Measurements from ENCODE around the gene ECSIT.
"Not testable (repeated sequence)": the region's sequence is repeated elsewhere in the genome, so short reads cannot be mapped to it uniquely, and the experiment has no call there.

ECSIT gene

GRCh38 chr19:11461453-11461852 is 67.5 kb downstream of the ECSIT start:
- H3K27ac ChIP-seq, result no peak overlapping the region

DNA sequence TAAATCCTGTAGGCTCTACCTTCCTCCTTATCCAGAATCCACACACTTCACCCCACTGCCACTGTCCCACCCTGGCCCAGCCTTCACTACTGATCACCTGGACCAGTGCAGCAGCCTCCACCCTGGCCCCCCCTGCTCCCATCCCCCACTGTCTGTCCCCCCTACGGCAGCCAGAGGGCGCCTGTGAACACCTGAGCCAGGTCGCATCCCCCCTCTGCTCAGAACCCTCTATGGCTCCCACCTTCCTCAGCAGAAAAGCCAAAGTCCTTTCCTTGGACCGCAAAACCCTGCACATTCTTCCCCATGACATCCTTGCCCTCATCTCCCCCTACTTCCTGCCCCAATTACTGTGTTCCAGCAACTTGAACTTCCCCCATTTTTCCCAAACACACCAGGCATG is 68.7 kb downstream of the ECSIT start:
- TF ChIP-seq CTCF (conservative IDR thresholded peaks at IDR 0.05; ENCODE audit: low read depth, low read length), result 0 out of 2 replicates have a peak, but pooled peaks have one; percentile 24
- no peaks in the 10 kb centered on the region for H3K79me2 ChIP-seq (ENCODE audit: insufficient read depth, low read depth)
- no peak overlapping the region for H3K4me2 ChIP-seq
- no peak overlapping the region for H3K9ac ChIP-seq
- peaks cover 6% of the 10 kb centered on the region; the same call in 1 of the 2 replicates for H3K27me3 ChIP-seq (ENCODE audit: insufficient read depth, low read depth)
- H3K4me3 ChIP-seq (IDR thresholded peaks at IDR 0.05; ENCODE audit: insufficient read depth, low read depth, low read length), result no peak overlapping the region
- no peaks in the 10 kb centered on the region for H3K4me1 ChIP-seq (ENCODE audit: low read depth, poor library complexity, severe bottlenecking)
- H3K36me3 ChIP-seq (ENCODE audit: insufficient read depth), result no peaks in the 10 kb centered on the region
- no peak overlapping the region for H3K27ac ChIP-seq
- no peaks in the 10 kb centered on the region for H4K20me1 ChIP-seq (ENCODE audit: insufficient read depth)
- no peak overlapping the region for H2AFZ ChIP-seq (ENCODE audit: low read depth)

More at GRCh38 chr19:11461453-11461852, 67.5 kb downstream of the ECSIT start:
- no peak overlapping the region for H3K4me3 ChIP-seq (IDR thresholded peaks at IDR 0.05; ENCODE audit: insufficient read depth, low read depth, low read length)
- H3K4me1 ChIP-seq (ENCODE audit: low read depth, poor library complexity, severe bottlenecking), result no peaks in the 10 kb centered on the region
- no peak overlapping the region for H3K9ac ChIP-seq
- H3K79me2 ChIP-seq (ENCODE audit: insufficient read depth, low read depth), result no peaks in the 10 kb centered on the region
- no peak for TF ChIP-seq CTCF (conservative IDR thresholded peaks at IDR 0.05; ENCODE audit: low read depth, low read length)
- peaks cover 6% of the 10 kb centered on the region; the same call in 1 of the 2 replicates for H3K27me3 ChIP-seq (ENCODE audit: insufficient read depth, low read depth)
- H4K20me1 ChIP-seq (ENCODE audit: insufficient read depth), result no peaks in the 10 kb centered on the region
- H2AFZ ChIP-seq (ENCODE audit: low read depth), result no peak overlapping the region
- no peak overlapping the region for H3K4me2 ChIP-seq
- no peaks in the 10 kb centered on the region for H3K36me3 ChIP-seq (ENCODE audit: insufficient read depth)

GRCh38 chr19:11458912-11459311 is 70.0 kb downstream of the ECSIT start:
- not testable (repeated sequence) for H4K20me1 ChIP-seq (ENCODE audit: insufficient read depth); H3K79me2 ChIP-seq (ENCODE audit: insufficient read depth, low read depth); H2AFZ ChIP-seq (ENCODE audit: low read depth); H3K9ac ChIP-seq; H3K27me3 ChIP-seq (ENCODE audit: insufficient read depth, low read depth); H3K27ac ChIP-seq; H3K4me3 ChIP-seq (IDR thresholded peaks at IDR 0.05; ENCODE audit: insufficient read depth, low read depth, low read length); H3K4me1 ChIP-seq (ENCODE audit: low read depth, poor library complexity, severe bottlenecking); H3K4me2 ChIP-seq; H3K36me3 ChIP-seq (ENCODE audit: insufficient read depth)

DNA sequence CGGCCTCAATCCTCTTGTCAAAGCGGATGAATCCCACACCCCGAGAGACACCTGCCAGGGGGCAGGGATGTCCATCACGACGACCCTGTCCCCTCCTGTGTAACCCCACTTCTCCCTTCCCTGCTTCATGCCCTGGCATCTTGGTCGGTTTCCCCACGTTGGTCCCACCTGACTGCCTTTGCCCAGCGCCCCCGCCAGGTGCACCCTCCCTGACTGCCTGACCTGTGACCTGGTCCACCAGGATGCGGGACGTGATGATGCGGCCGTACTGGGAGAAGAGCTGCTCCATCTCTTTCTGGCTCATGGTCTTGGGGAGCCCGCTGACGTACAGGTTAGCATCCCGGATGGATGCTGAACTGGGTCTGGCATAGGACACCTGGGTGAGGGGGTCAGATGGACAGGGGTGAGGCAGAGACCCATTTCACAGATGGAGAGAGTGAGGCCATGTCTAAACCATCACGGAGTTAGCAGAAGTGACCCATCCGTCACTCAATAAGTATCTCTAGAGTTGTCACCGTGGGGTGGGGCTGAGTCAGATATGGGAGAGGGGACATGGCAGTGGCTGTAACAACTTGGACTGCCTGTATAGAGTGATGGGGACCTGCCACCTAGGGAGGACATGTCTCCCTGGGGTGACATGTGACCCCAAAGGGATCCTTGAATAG is 70.6 kb downstream of the ECSIT start:
- Histone ChIP-seq H3K4me1 (ENCODE audit: low read depth, poor library complexity, severe bottlenecking) (no peaks in the 10 kb centered on the region), H4K20me1 (ENCODE audit: insufficient read depth) (no peaks in the 10 kb centered on the region), H3K4me2 (no peak overlapping the region), H3K9ac (no peak overlapping the region), H3K4me3 (IDR thresholded peaks at IDR 0.05; ENCODE audit: insufficient read depth, low read depth, low read length) (no peak overlapping the region), H2AFZ (ENCODE audit: low read depth) (no peak overlapping the region), H3K27me3 (ENCODE audit: insufficient read depth, low read depth) (peaks cover 6% of the 10 kb centered on the region; the same call in 1 of the 2 replicates), H3K36me3 (ENCODE audit: insufficient read depth) (no peaks in the 10 kb centered on the region), H3K79me2 (ENCODE audit: insufficient read depth, low read depth) (no peaks in the 10 kb centered on the region), H3K27ac (no peak overlapping the region)
- no peak for TF ChIP-seq CTCF (conservative IDR thresholded peaks at IDR 0.05; ENCODE audit: low read depth, low read length)

DNA sequence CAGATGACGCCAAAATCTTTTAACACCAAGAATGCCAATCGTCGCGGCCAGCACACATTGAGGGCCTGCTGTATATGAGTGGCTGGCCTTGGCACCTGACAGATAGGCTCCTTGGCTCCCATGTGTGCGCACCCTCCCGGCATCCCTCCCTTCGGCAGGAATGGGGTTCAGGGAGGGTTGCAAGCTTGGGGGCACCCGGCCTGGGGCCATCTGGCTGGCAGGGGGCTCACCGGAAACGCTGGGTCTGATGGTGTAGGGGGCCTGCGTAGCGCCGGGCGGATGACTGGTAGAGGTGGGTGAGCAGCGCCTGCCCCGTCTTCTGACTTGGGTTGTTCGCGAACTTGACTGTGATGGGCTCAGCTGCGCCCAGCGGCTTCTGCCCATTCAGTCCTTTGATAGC is 71.1 kb downstream of the ECSIT start:
- Histone ChIP-seq H3K9ac (no peak overlapping the region), H2AFZ (ENCODE audit: low read depth) (no peak overlapping the region), H3K4me3 (IDR thresholded peaks at IDR 0.05; ENCODE audit: insufficient read depth, low read depth, low read length) (no peak overlapping the region), H3K4me1 (ENCODE audit: low read depth, poor library complexity, severe bottlenecking) (no peaks in the 10 kb centered on the region), H3K36me3 (ENCODE audit: insufficient read depth) (no peaks in the 10 kb centered on the region), H4K20me1 (ENCODE audit: insufficient read depth) (no peaks in the 10 kb centered on the region), H3K27ac (no peak overlapping the region), H3K79me2 (ENCODE audit: insufficient read depth, low read depth) (no peaks in the 10 kb centered on the region), H3K27me3 (ENCODE audit: insufficient read depth, low read depth) (peaks cover 6% of the 10 kb centered on the region; the same call in 1 of the 2 replicates), H3K4me2 (no peak overlapping the region)
- TF ChIP-seq CTCF (conservative IDR thresholded peaks at IDR 0.05; ENCODE audit: low read depth, low read length), result no peak

Data from KMS-11 (cell line).